ENCODE measurements around the gene PTPRD. TPM values are rescaled to one million over a fixed set of nuclear protein-coding genes. Genes with fewer than 3 reads are reported as not detected.

PTPRD gene
- not detected for total RNA-seq

DNA sequence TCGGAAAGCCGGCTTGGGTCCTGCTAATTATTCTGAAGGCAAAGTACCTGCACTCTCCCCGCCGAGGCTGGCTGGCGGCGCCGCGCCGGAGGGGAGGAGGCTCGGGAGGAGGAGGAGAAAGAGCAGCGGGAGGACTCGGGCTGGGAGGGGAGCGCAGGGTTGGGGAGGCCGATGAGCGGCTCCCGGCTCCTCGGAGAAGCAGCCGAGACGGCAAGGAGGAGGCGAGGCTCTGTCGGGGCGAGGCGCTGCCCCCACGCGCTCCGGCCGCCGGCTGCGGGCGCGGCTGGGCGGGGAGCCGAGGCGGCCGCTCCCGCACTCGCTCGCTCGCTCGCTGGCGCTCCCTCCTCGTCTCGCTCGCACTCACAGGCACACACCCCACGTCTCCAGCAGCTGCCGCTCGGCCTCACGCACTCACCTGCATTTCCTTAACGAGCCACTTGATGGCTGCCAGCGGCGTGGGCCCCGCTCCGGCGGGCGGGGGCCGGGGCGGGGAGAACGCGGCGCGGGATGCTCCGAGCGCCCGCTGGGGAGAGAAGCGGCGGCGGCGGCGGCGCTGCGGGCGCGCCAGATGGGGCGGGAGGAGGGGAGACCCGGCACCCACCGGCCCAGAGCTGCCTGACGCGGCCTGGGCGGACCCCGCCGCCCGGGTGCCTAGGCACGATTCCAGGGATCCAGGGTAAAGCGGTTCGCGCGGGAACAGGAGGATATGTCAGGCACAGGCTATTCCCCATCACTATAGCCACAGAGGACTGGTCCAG is at the start of gene PTPRD:
Gene PTPRD (minus strand): TSS at position 362 of the 758 bp plus-strand sequence.
- ChIA-PET CTCF (no interaction called here), POLR2A (no interaction called here)
- H3K9me3 Mint-ChIP-seq, result no peaks in the 10 kb centered on the region
- peaks cover 24% of the 10 kb centered on the region for H3K27me3 Mint-ChIP-seq
- peak within 1 kb of the TSS; percentile 50 for H3K4me3 Mint-ChIP-seq
- peak; percentile 21 for DNase-seq
- H3K36me3 Mint-ChIP-seq (ENCODE audit: low read depth), result no peaks in the 10 kb centered on the region
- no peak within 1 kb of the TSS for H3K27ac Mint-ChIP-seq
- peaks cover 6% of the 10 kb centered on the region for H3K4me1 Mint-ChIP-seq

DNA sequence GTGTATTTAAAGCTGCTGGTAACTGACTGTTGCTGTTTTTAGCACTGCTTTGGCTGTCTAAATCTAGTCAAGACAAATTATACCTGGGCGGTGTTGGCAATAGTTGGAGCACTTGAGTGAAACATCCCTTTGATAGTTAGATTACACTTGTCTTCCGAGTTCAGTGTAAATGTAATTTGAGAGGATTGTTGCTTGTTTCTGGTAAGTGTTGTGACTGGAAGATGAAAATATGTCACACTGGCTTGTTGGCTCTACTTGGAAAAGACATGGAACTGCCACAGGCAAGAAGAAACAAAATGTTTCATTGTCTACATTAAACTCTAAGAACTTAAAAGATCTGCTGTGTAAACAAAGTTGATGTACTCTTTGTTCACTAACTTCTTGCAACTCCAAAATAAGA is 49.2 kb upstream of the PTPRD start:
- Mint-ChIP-seq H3K27ac (no peak overlapping the region), H3K36me3 (ENCODE audit: low read depth) (no peaks in the 10 kb centered on the region), H3K9me3 (peaks cover 4% of the 10 kb centered on the region), H3K27me3 (no peaks in the 10 kb centered on the region), H3K4me1 (no peaks in the 10 kb centered on the region), H3K4me3 (no peak overlapping the region)
- no peak for DNase-seq
- ChIA-PET POLR2A (no interaction called here), CTCF (no interaction called here)

DNA sequence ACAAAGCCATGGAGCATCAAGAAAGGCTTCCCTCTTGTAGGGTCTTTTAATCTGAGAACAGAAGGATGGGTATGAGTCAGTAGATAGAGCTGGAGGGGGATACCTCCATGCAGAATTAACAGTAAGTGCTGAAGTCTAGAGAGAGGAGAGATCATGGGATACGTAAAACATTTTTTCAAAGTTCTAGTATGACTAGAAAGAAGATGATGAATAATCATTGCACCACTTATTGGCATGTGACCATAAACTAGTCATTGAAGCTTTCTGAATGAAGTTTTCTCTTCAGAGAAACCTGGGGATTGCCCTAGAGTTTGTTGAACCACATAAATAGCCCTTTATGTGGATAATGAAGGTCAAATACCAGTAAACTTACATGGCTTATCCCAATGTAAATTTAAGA is 48.6 kb upstream of the PTPRD start:
- no peaks in the 10 kb centered on the region for H3K36me3 Mint-ChIP-seq (ENCODE audit: low read depth)
- ChIA-PET CTCF (no interaction called here), POLR2A (no interaction called here)

DNA sequence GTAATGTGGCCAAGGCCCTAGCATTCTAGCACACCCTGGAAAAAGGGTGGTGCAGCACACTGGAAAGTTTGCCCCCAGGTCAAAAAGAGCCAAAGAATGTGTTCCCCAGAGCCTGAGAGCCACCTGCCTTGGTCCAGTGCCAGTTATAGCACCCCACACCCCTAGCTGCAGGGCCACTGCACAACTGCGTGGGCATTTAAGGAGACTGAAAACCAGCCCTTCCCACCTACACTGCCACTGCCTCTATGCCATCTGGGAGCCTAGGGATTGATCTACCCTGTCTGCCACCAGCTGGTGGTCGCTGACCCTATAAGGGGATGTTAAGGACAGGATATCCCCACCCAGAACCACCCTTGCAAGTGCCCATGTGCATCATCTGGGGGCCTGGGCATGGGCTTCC is 38.2 kb upstream of the PTPRD start:
- Mint-ChIP-seq H3K9me3 (peaks cover 8% of the 10 kb centered on the region), H3K4me1 (no peaks in the 10 kb centered on the region), H3K36me3 (ENCODE audit: low read depth) (no peaks in the 10 kb centered on the region), H3K27me3 (no peaks in the 10 kb centered on the region), H3K27ac (no peak overlapping the region), H3K4me3 (no peak overlapping the region)
- DNase-seq, result no peak
- ChIA-PET CTCF (no interaction called here), POLR2A (no interaction called here)

More for the DNA sequence above, 48.6 kb upstream of the PTPRD start:
- H3K4me1 Mint-ChIP-seq, result no peaks in the 10 kb centered on the region
- H3K4me3 Mint-ChIP-seq, result no peak overlapping the region
- no peak overlapping the region for H3K27ac Mint-ChIP-seq
- H3K9me3 Mint-ChIP-seq, result peaks cover 4% of the 10 kb centered on the region
- no peak for DNase-seq
- no peaks in the 10 kb centered on the region for H3K27me3 Mint-ChIP-seq

DNA sequence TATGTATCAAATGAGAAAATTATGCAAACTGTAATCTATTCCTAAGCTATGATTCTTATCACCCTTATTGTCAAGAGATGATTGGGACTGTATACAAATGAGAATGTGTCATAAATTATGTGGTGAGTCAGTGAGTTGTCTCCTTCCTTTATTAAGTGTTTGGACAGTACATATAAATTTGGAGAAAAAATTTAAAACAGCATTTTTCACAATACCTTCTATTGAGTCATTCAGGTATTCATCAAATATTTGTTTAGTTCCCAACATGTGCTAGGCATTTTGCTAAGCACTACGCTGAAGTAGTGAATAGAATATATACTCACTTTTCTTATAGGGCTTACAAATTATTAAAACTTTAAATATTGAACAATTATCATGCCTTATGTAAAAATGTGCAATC is 36.3 kb upstream of the PTPRD start:
- Mint-ChIP-seq H3K36me3 (ENCODE audit: low read depth) (no peaks in the 10 kb centered on the region), H3K4me3 (no peak overlapping the region), H3K27ac (no peak overlapping the region), H3K27me3 (no peaks in the 10 kb centered on the region), H3K9me3 (peaks cover 8% of the 10 kb centered on the region), H3K4me1 (no peaks in the 10 kb centered on the region)
- ChIA-PET CTCF (no interaction called here), POLR2A (no interaction called here)
- DNase-seq, result no peak

DNA sequence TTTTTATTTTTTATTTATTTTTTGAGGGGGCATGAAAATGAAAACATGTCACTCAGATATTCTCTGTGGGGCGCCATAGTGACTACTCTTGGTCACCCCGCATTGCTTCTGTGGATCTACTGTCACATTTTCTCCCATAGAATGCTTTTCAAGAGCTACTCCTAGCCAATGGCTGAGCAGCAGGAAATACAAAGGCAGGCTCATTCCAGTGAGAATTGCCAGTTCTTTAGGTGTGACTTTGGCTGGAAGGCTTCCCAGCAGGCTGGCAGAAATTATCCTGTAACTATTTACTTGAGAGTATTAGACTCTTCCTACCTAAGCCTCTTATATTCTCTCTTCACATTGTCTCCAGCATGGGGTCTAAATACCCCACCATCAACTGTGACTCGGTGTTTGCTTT is 21.0 kb upstream of the PTPRD start:
- ChIA-PET POLR2A (no interaction called here), CTCF (no interaction called here)
- H3K36me3 Mint-ChIP-seq (ENCODE audit: low read depth), result no peaks in the 10 kb centered on the region
- no peaks in the 10 kb centered on the region for H3K4me1 Mint-ChIP-seq
- H3K27me3 Mint-ChIP-seq, result no peaks in the 10 kb centered on the region
- H3K9me3 Mint-ChIP-seq, result peaks cover 6% of the 10 kb centered on the region
- no peak for DNase-seq
- H3K4me3 Mint-ChIP-seq, result no peak overlapping the region
- H3K27ac Mint-ChIP-seq, result no peak overlapping the region

DNA sequence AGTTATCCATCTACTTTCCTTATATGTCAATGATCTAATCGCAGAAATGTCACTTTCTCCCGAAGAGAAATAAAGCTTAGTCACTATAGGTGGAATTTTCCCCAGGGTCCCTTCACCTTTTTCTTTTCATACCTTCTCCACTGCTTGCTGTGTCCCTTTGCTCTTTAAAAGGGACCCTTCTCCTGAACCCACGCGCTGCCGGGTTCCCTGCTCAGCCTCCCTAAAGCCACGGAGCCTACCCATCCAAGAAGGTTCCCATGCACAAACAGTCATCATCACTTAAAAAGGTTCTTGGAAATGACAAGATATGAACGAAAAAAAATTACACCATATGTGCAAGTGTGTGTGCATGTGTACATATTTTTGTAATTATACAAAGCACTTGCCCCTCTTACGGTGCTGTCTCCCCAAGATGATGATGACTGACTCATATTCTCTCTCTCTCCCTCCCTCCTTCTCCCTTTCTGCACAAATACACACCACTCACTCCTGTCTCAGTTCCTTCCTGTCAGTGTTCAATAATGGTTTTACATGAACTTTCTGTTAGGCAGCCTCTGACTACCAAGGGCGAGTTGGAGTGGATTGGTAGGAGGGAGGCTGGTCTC is 1.5 kb upstream of the PTPRD start:
- Mint-ChIP-seq H3K27ac (no peak overlapping the region), H3K4me3 (no peak overlapping the region), H3K36me3 (ENCODE audit: low read depth) (no peaks in the 10 kb centered on the region), H3K4me1 (peaks cover 6% of the 10 kb centered on the region), H3K9me3 (no peaks in the 10 kb centered on the region), H3K27me3 (peaks cover 24% of the 10 kb centered on the region)
- POLR2A ChIA-PET, result no interaction called here
- DNase-seq, result no peak
- CTCF ChIA-PET, result no interaction called here

DNA sequence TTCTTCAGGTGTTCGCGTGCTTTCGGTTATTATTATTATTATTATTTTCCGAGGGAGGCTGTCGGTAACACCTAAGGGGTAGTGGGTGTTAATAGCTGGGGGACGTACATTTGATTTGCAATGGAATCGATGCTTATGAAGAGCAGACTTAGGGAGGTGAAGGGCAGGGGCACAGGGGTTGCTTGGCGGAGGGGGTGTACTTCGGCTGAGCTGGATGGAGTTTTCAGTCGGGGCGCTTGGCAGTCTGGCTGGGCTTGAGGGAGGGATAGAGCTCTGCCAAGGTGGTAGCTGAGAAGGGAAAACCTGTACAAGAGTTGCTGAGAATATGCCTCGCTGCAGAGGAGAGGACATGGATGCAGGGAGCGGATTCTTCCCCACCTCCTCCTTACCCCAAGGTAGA is 617 bp upstream of the PTPRD start:
- no peak for DNase-seq
- H3K27me3 Mint-ChIP-seq, result peaks cover 24% of the 10 kb centered on the region
- CTCF ChIA-PET, result no interaction called here
- no peak overlapping the region for H3K27ac Mint-ChIP-seq
- POLR2A ChIA-PET, result no interaction called here
- H3K36me3 Mint-ChIP-seq (ENCODE audit: low read depth), result no peaks in the 10 kb centered on the region
- H3K4me1 Mint-ChIP-seq, result peaks cover 6% of the 10 kb centered on the region
- no peaks in the 10 kb centered on the region for H3K9me3 Mint-ChIP-seq
- no peak overlapping the region for H3K4me3 Mint-ChIP-seq

DNA sequence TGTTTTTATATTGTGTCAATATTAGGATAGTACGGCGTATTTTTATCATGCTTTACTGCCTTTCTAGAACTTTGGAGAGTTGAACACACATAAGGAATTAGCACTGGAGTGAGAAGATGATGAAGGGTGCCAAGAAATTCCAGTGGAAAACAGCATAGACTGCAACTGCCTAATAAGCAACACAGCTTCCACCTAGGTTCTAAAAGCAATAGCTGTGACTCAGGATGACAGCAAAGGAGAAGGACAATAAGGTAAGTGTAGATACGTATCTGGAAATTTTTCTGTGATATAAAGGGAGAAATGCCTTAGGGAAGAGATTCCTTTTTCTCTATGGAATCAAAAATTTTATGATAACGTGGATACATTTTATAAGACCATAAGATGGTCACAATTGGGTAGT is 7.4 kb downstream of the PTPRD start:
- Mint-ChIP-seq H3K4me1 (no peaks in the 10 kb centered on the region), H3K36me3 (ENCODE audit: low read depth) (no peaks in the 10 kb centered on the region), H3K4me3 (no peak overlapping the region), H3K27ac (no peak overlapping the region), H3K9me3 (peaks cover 3% of the 10 kb centered on the region), H3K27me3 (no peaks in the 10 kb centered on the region)
- CTCF ChIA-PET, result no interaction called here
- DNase-seq, result no peak
- POLR2A ChIA-PET, result no interaction called here

DNA sequence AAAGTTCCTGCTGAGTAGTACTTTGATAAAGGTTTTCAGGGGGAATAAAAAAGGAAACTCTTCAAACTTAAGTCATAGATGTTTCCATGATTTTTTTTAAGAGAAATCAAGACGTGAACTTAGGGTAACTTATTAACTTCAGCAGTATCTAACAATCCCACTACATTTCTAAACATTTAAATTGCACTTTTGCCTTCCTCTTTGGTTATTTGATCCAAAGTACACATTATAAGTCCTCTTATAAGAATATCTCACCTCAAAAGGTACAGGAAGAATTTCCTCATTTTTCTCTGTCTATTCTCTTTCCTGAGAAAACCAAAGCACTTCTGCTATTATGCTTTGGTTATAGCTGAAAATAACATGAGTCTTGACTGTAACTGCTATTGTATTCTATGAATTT is 7.9 kb downstream of the PTPRD start:
- Mint-ChIP-seq H3K4me3 (no peak overlapping the region), H3K27ac (no peak overlapping the region), H3K4me1 (no peaks in the 10 kb centered on the region), H3K9me3 (peaks cover 3% of the 10 kb centered on the region), H3K27me3 (no peaks in the 10 kb centered on the region), H3K36me3 (ENCODE audit: low read depth) (no peaks in the 10 kb centered on the region)
- no peak for DNase-seq
- ChIA-PET POLR2A (no interaction called here), CTCF (no interaction called here)

DNA sequence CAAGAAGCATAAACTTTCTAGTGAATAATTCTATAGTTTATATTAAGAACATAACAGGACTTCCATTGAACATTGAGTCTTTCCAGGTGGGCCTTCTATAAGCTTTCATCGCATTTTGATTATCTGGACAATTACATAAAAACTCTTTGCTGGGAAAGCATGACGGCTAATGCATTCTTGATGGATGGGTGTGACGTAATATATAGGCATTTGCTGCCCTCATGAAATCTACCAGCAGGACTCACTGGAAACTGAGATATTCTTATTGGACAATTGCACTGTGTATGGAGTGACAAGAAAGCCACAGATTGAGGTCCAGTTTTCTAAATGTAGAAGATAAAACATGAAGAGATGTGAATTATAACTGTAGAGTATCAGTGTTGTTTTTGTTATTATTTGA is 15.0 kb downstream of the PTPRD start:
- no peak overlapping the region for H3K4me3 Mint-ChIP-seq
- H3K9me3 Mint-ChIP-seq, result no peaks in the 10 kb centered on the region
- no peaks in the 10 kb centered on the region for H3K27me3 Mint-ChIP-seq
- no peak overlapping the region for H3K27ac Mint-ChIP-seq
- H3K36me3 Mint-ChIP-seq (ENCODE audit: low read depth), result no peaks in the 10 kb centered on the region
- POLR2A ChIA-PET, result no interaction called here
- CTCF ChIA-PET, result no interaction called here
- no peaks in the 10 kb centered on the region for H3K4me1 Mint-ChIP-seq
- no peak for DNase-seq

DNA sequence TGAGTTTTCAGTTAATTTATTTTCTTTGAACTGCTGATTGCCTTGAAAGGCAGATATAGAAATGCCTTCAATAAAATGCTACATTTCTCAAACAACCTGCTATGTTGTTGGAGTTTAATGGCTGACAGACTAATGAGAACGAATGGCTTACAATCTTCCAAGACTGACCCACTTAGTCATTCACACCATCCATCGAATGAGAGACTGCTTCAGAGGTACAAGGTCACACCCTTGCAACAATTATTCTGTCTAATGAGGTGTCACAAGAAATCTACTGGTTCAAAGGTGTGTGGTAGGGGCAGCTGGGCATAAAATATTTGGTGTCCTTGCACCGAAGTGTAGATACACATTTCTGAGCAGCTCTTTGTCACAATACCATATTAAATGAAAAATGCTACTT is 18.3 kb downstream of the PTPRD start:
- Mint-ChIP-seq H3K9me3 (peaks cover 11% of the 10 kb centered on the region), H3K27ac (no peak overlapping the region), H3K36me3 (ENCODE audit: low read depth) (no peaks in the 10 kb centered on the region), H3K27me3 (no peaks in the 10 kb centered on the region), H3K4me3 (no peak overlapping the region), H3K4me1 (no peaks in the 10 kb centered on the region)
- DNase-seq, result no peak
- POLR2A ChIA-PET, result no interaction called here
- CTCF ChIA-PET, result no interaction called here

DNA sequence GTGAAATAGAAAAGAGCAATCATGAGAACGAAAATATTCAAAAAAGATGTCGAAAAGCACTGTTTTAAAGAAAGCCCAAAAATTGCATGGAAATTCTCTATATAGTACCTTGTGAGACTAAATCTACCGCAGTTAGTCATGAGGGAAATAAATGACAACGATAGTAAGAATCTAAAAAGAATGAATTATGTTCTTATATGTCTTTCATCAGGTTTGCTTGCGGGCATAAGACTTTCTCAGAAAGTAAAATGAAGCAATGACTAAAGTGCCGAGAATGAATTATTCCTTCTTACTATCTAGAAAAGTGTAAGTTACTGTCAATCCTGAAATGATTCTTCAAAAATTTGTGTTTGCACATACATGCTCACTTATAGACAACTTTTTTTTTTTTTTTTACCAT is 26.4 kb downstream of the PTPRD start:
- DNase-seq, result no peak
- Mint-ChIP-seq H3K27ac (no peak overlapping the region), H3K4me3 (no peak overlapping the region), H3K36me3 (ENCODE audit: low read depth) (no peaks in the 10 kb centered on the region), H3K9me3 (peaks cover 15% of the 10 kb centered on the region), H3K4me1 (no peaks in the 10 kb centered on the region), H3K27me3 (no peaks in the 10 kb centered on the region)
- POLR2A ChIA-PET, result no interaction called here
- CTCF ChIA-PET, result no interaction called here

DNA sequence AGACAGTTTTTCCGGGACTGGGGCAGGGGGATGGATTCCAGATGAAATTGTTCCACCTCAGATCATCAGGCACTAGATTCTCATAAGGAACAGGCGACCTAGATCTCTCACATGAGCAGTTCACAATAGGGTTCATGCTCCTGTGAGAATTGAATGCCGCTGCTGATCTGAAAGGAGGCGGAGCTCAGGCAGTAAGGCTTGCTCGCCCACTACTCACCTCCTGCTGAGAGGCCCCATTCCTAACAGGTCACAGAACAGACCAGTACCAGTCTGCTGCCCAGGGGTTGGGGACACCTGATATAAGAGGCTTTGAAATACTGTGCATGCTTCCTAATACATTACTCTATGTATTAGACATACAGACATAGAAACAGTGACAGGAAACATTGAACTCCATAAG is 41.1 kb downstream of the PTPRD start:
- DNase-seq, result no peak
- Mint-ChIP-seq H3K27me3 (no peaks in the 10 kb centered on the region), H3K4me3 (no peak overlapping the region), H3K9me3 (peaks cover 15% of the 10 kb centered on the region), H3K4me1 (no peaks in the 10 kb centered on the region), H3K36me3 (ENCODE audit: low read depth) (no peaks in the 10 kb centered on the region), H3K27ac (no peak overlapping the region)
- CTCF ChIA-PET, result no interaction called here
- POLR2A ChIA-PET, result no interaction called here

Measured in activated CD4-positive, alpha-beta memory T cell treated with anti-CD3 and anti-CD28 coated beads, Interleukin-2, amount 10 ng/mL, durations not matched to agents 7 days and 5 days (primary cell).